ENCODE results near the gene IGFBP4. TPM values are rescaled to one million over a fixed set of nuclear protein-coding genes. Genes with fewer than 3 reads are reported as not detected.

The IGFBP4 gene
- total RNA-seq, 1 donor from 2014 or later: 142 TPM

GRCh38 chr17:40496634-40497420, 53.6 kb downstream of the IGFBP4 start:
- Histone ChIP-seq H2AFZ (ENCODE audit: low read depth, low read length) (no peak overlapping the region), H3K27ac (ENCODE audit: low read depth, low read length) (no peak overlapping the region), H3K4me3 (ENCODE audit: insufficient read depth, low read depth, low read length) (no peak overlapping the region), H3K79me2 (ENCODE audit: insufficient read depth, low read length) (no peaks in the 10 kb centered on the region), H3K4me1 (ENCODE audit: insufficient read depth, low read length) (peaks cover 10% of the 10 kb centered on the region), H3K27me3 (ENCODE audit: insufficient read depth, low read length) (no peaks in the 10 kb centered on the region), H3K36me3 (ENCODE audit: insufficient read depth, low read length) (no peaks in the 10 kb centered on the region), H3K9me3 (ENCODE audit: insufficient read depth, low read depth, low read length) (no peaks in the 10 kb centered on the region), H3K4me2 (ENCODE audit: low read length) (no peak overlapping the region), H4K20me1 (ENCODE audit: insufficient read depth, low read length) (no peaks in the 10 kb centered on the region), H3K9ac (ENCODE audit: low read length) (no peak overlapping the region)
- DNase-seq (ENCODE audit: low read depth) (no peak), FAIRE-seq (no peak)
- H3K4me1 Mint-ChIP-seq (ENCODE audit: low read depth, unreplicated experiment): peaks cover 3% of the 10 kb centered on the region
- TF ChIP-seq CTCF (IDR thresholded peaks at IDR 0.05; ENCODE audit: insufficient read depth, low read depth, low read length): no peak
- TF ChIP-seq EZH2 (IDR thresholded peaks at IDR 0.05; ENCODE audit: insufficient read depth, low read length): no peak
- peaks cover 3% of the 10 kb centered on the region for H3K9me3 Mint-ChIP-seq (ENCODE audit: unreplicated experiment)
- H3K36me3 Mint-ChIP-seq (ENCODE audit: low read depth, unreplicated experiment): no peaks in the 10 kb centered on the region
- no peak overlapping the region for H3K4me3 Mint-ChIP-seq (ENCODE audit: unreplicated experiment)
- H3K27ac Mint-ChIP-seq (ENCODE audit: unreplicated experiment): peak overlapping the region; percentile 6
- peaks cover 10% of the 10 kb centered on the region for H3K27me3 Mint-ChIP-seq (ENCODE audit: low read depth, unreplicated experiment)

- no peak overlapping the region for H2AFZ ChIP-seq (ENCODE audit: low read depth, low read length)
- H3K36me3 ChIP-seq (ENCODE audit: insufficient read depth, low read length): no peaks in the 10 kb centered on the region
- H3K4me2 ChIP-seq (ENCODE audit: low read length): no peak overlapping the region
- no peak overlapping the region for H3K4me3 ChIP-seq (ENCODE audit: insufficient read depth, low read depth, low read length)
- H3K4me1 ChIP-seq (ENCODE audit: insufficient read depth, low read length): peaks cover 10% of the 10 kb centered on the region
- no peak overlapping the region for H3K27ac ChIP-seq (ENCODE audit: low read depth, low read length)
- Mint-ChIP-seq H3K36me3 (ENCODE audit: low read depth, unreplicated experiment) (no peaks in the 10 kb centered on the region), H3K4me3 (ENCODE audit: unreplicated experiment) (no peak overlapping the region), H3K9me3 (ENCODE audit: unreplicated experiment) (peaks cover 3% of the 10 kb centered on the region), H3K27ac (ENCODE audit: unreplicated experiment) (peak overlapping the region; percentile 41), H3K4me1 (ENCODE audit: low read depth, unreplicated experiment) (peaks cover 3% of the 10 kb centered on the region), H3K27me3 (ENCODE audit: low read depth, unreplicated experiment) (peaks cover 19% of the 10 kb centered on the region)
- FAIRE-seq (no peak), DNase-seq (ENCODE audit: low read depth) (no peak)
- no peaks in the 10 kb centered on the region for H3K79me2 ChIP-seq (ENCODE audit: insufficient read depth, low read length)
- H3K9ac ChIP-seq (ENCODE audit: low read length): no peak overlapping the region
- TF ChIP-seq EZH2 (IDR thresholded peaks at IDR 0.05; ENCODE audit: insufficient read depth, low read length) (no peak), CTCF (IDR thresholded peaks at IDR 0.05; ENCODE audit: insufficient read depth, low read depth, low read length) (no peak)
- no peaks in the 10 kb centered on the region for H3K9me3 ChIP-seq (ENCODE audit: insufficient read depth, low read depth, low read length)
- no peaks in the 10 kb centered on the region for H3K27me3 ChIP-seq (ENCODE audit: insufficient read depth, low read length)
- no peaks in the 10 kb centered on the region for H4K20me1 ChIP-seq (ENCODE audit: insufficient read depth, low read length)
These were observed 54.4 kb downstream of the IGFBP4 start for GRCh38 chr17:40497695-40498094.

All from astrocyte (in vitro differentiated cells and primary cell).